Muscle layer of colon (tissue), 2 donors: ENCODE measurements around the gene CHMP4A.

Source experiments
- H3K27ac ChIP-seq: one replicate; pipeline ENCODE4 v1.7.0; 2013; ENCODE audit warnings: low read depth, mild to moderate bottlenecking, low read length, moderate library complexity
- H3K27me3 ChIP-seq, 2 donors: one replicate each; pipeline ENCODE4 v1.7.0; 2013; ENCODE audit warnings: low read length in 2 of 2, mild to moderate bottlenecking in 2 of 2; ENCODE audit not compliant: insufficient read depth in 2 of 2, control insufficient read depth in 1 of 2
- H3K36me3 ChIP-seq: one replicate; pipeline ENCODE4 v1.7.0; 2013; ENCODE audit warnings: mild to moderate bottlenecking, low read length; ENCODE audit not compliant: insufficient read depth
- H3K4me1 ChIP-seq: one replicate; pipeline ENCODE4 v1.7.0; 2013; ENCODE audit warnings: mild to moderate bottlenecking, low read length; ENCODE audit not compliant: insufficient read depth
- H3K4me3 ChIP-seq, 2 donors: one replicate each; pipeline ENCODE4 v1.7.0; 2013; ENCODE audit warnings: low read length in 2 of 2, low read depth in 1 of 2, mild to moderate bottlenecking in 1 of 2, moderate library complexity in 1 of 2
- H3K9ac ChIP-seq: one replicate; pipeline ENCODE4 v1.7.0; 2013; ENCODE audit warnings: low read length
- H3K9me3 ChIP-seq: one replicate; pipeline ENCODE4 v1.7.0; 2013; ENCODE audit warnings: mild to moderate bottlenecking, low read length
- donor health status: abdominal sarcoma.
- donor health status: Adenocarcinoma of cecum.

CHMP4A gene, protein sequence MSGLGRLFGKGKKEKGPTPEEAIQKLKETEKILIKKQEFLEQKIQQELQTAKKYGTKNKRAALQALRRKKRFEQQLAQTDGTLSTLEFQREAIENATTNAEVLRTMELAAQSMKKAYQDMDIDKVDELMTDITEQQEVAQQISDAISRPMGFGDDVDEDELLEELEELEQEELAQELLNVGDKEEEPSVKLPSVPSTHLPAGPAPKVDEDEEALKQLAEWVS

DNA sequence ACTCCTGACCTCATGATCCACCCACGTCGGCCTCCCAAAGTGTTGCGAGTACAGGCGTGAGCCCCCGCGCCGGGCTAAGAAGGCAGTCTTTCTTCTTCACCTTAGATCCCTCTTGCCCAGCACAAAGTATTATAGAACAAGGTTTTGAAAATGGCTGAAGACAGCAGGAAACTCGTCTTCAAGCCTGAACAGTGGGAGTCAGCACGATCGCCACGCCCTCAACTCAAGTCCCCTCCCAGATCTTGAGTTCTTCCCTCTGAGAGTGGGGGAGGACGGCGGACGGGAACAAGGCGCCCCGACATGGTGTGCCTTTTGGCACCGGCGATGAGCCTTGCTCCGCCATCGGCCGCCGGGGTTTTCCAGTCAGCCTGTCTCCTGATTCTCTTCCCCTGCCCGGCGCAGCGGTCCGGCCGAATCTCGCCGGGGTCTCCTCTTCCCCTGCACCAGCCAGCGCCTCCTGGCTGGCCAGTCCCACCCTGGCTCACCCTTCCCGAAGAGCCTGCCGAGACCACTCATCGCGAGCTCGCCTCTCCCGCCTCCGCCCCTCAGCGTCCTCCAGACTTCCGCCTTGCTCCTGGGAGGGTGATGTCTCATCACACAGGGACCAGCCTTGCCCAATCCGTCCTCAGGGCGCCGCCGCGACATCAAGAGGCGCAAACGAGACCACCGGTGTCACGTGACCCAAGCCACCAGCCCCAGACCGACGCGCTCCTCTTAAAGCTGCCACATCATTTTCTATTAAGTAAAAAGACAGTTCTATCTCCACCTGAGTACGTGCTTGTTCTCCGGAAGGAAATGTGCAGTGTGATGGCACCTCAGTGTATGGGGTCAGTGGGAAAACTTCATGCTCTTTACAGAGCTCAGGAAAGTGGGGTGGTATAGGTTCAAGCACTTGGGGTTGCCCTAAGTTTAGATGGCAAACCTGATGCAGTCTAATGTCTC is at the start of gene CHMP4A:
Gene CHMP4A (minus strand): TSS at position 565 of the 942 bp plus-strand sequence. CDS start 49 bp downstream, at position 516.
- Histone ChIP-seq H3K4me3 (peak within 1 kb of the TSS; percentile 50 to 74), H3K36me3 (peaks cover 25% of the 10 kb centered on the region), H3K27me3 (no peaks in the 10 kb centered on the region), H3K4me1 (peaks cover 17% of the 10 kb centered on the region), H3K27ac (peak within 1 kb of the TSS; percentile 98), H3K9me3 (no peaks in the 10 kb centered on the region), H3K9ac (peak within 1 kb of the TSS; percentile 81)

DNA sequence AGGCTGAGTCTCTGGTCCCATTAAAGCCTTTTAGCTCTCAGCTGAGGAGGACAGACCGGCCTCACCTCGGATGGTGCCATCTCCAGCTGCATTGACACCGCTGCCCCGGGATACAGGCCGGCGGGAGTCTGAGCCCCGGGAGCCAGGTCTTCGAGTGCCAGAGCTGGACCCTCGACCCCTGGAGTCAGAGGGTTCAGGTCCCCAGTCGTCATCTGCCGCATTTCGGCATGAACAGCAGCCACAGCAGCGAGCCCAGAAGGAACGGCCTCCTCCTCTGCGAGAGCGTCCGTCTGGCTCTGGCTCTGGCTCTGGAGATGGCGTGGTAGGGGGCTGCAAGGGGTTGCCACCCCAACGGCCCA is 48.7 kb upstream of the CHMP4A start:
- Histone ChIP-seq H3K27me3 (no peaks in the 10 kb centered on the region), H3K9ac (no peak overlapping the region), H3K4me1 (no peaks in the 10 kb centered on the region), H3K27ac (no peak overlapping the region), H3K9me3 (no peaks in the 10 kb centered on the region), H3K36me3 (no peaks in the 10 kb centered on the region), H3K4me3 (no peak overlapping the region)

DNA sequence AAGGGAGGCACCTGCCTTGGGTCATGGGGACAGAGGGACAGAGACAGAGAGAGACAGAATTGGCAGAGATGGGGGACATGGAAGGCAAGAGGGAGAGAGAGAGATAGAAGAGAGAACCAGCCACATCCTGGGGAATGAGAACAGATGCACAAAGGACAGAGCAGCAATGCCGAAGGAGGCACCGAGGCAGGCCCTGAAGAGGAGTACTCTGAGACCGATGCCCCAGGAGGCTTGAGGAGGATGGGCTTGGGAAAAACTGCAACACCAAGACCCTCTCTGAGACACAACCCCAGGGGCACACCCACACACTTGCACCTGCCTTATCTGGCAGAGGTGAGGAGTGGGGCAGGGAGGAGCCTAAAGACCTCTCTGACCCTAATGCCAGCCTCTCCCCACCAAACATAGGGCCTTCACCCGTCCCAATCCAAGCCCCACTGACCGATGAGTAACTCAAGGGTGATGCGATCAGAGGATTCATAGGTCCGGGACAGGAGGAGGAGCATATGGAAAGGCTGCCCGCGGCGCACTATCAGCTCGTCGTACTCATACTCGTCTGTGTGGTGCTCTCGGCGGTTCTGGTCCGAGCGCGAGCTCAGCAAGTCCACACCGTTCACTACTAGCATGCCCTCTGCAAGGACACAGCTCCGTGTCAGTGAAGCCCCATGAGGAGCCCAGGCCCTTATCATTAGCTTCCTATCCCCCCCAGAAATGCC is 48.1 kb upstream of the CHMP4A start:
- H3K4me1 ChIP-seq = no peaks in the 10 kb centered on the region
- H3K9me3 ChIP-seq = no peaks in the 10 kb centered on the region
- H3K4me3 ChIP-seq = no peak overlapping the region
- H3K27me3 ChIP-seq = no peaks in the 10 kb centered on the region
- no peaks in the 10 kb centered on the region for H3K36me3 ChIP-seq
- H3K9ac ChIP-seq = no peak overlapping the region
- H3K27ac ChIP-seq = no peak overlapping the region

DNA sequence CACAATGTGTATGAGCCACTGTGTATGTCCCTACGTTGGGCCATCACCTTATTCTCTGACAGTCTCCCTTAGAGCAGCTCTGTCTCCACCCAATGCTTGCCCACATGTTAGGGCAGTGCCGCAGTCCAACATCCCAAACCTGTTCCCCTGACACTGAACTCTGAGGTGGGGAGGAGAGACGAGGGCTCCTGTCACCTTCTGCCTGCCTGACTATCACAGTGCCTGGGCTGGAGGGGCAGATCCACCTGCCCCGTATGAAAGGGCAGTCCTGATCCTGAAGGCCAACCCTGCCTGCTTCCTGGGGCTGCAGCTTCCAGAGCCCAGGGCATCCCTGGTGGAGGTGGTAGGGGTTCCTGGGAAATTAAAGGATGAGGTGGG is 47.5 kb upstream of the CHMP4A start:
- no peaks in the 10 kb centered on the region for H3K27me3 ChIP-seq
- no peaks in the 10 kb centered on the region for H3K4me1 ChIP-seq
- H3K9ac ChIP-seq = no peak overlapping the region
- H3K4me3 ChIP-seq = no peak overlapping the region
- no peaks in the 10 kb centered on the region for H3K9me3 ChIP-seq
- H3K36me3 ChIP-seq = no peaks in the 10 kb centered on the region
- H3K27ac ChIP-seq = no peak overlapping the region

DNA sequence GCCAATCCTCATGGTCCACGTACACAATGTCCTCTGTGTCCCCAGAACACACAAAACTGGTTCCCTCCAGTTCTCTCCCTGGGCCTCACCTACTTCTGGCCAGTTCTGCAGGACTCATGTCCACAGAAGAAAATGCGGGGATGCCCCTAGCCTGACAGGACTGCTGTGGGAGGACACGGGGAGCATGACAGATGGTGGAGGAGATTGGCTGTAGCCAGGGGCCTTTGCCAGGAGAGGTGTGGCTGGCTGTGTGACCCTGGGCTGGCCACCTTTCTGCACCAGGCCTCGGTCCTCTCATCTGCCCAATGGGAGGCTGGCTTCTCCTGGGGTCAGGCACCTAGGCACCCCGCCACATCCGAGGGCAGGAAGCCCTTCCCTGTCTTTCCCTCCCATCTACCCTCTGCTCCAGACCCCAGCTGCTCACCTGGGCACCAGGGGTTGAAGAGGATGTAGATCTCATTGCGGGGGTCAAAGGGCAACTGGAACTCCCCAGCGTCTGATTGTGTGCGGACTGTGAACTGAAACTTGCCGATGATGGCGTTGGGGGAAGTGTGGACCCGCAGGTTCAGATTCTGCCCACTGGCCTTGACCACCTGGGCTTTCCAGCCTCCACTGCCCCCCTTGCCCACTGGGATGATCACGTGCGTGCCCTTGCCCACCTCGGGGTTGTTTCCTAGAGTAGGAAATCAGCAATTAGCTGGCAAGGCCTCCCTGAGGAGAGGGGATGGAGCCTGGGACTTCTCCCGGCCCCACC is 46.9 kb upstream of the CHMP4A start:
- H3K27me3 ChIP-seq = no peaks in the 10 kb centered on the region
- no peaks in the 10 kb centered on the region for H3K4me1 ChIP-seq
- H3K9ac ChIP-seq = no peak overlapping the region
- no peaks in the 10 kb centered on the region for H3K9me3 ChIP-seq
- no peaks in the 10 kb centered on the region for H3K36me3 ChIP-seq
- H3K4me3 ChIP-seq = no peak overlapping the region
- H3K27ac ChIP-seq = no peak overlapping the region

DNA sequence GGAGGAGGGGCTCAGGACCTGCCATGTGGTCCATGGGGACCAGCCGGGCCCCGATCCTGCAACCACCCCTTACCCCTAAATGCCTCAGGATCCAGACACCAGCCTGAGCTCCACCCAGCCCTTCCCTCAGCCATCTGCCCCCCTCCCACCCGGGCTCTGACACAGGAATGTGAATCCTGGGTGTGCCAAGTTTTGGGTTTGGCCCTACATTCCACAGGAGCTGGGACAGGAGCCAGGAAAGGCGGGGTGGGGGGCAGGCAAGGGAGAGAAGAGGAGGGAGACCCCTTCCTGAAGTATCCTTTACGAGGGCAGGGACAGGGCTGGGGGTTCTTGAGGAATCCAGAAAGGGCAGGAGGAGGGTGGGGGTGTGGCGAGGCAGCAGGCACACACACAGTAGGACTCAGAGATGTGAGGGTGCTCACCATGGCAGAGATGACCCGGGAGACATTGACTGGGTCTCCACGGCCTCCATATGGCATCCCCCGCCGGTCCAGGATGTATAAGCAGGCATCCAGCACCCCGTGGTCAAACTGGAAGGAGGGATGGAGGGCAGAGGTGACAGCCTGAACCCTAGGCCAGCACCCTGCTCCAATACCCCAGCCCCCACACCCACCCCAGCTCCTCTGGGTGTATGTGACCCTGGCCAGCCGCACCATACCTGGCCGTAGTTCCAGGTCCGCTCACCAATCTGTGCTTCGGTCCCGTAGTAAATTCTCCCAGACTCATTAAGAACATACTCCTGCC is 46.2 kb upstream of the CHMP4A start:
- Histone ChIP-seq H3K4me1 (no peaks in the 10 kb centered on the region), H3K27ac (no peak overlapping the region), H3K9ac (no peak overlapping the region), H3K27me3 (no peaks in the 10 kb centered on the region), H3K9me3 (no peaks in the 10 kb centered on the region), H3K4me3 (no peak overlapping the region), H3K36me3 (no peaks in the 10 kb centered on the region)

DNA sequence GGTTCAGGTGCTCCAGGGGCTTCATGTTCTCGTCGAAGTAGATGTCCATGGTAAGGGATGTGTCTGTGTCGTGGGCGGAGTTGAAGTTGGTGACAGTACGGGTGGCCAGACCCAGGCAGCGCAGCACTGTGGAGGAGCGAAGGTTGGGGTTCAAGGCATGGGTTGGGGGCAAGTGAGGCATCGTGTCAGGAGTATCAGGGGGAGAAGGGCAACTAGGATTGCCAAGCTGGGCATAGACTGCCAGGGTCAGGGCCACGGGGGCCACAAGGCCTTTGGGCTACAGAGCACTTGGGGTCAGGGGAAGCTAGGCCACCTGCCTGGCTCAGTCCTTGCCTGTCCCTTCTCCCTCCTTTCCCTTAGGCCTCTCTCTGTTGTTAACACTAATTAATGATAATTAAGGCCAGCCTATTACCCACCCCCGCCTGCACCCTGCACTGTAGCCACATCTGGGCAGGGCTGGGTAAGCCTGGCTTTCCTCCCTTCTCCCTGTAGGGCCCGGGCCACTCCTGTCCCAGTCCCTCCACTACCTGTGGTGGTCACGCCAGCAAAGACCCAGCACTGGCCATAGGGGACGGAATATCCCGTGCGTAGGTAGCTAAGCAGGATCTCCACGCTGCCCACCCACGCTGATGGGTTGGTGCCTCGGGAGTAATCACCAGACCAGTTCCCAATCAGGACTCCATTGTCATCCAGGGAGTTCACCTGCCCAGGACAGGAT is 45.4 kb upstream of the CHMP4A start:
- no peaks in the 10 kb centered on the region for H3K4me1 ChIP-seq
- no peaks in the 10 kb centered on the region for H3K27me3 ChIP-seq
- no peaks in the 10 kb centered on the region for H3K36me3 ChIP-seq
- no peak overlapping the region for H3K4me3 ChIP-seq
- H3K9me3 ChIP-seq = no peaks in the 10 kb centered on the region
- H3K27ac ChIP-seq = no peak overlapping the region
- H3K9ac ChIP-seq = no peak overlapping the region

DNA sequence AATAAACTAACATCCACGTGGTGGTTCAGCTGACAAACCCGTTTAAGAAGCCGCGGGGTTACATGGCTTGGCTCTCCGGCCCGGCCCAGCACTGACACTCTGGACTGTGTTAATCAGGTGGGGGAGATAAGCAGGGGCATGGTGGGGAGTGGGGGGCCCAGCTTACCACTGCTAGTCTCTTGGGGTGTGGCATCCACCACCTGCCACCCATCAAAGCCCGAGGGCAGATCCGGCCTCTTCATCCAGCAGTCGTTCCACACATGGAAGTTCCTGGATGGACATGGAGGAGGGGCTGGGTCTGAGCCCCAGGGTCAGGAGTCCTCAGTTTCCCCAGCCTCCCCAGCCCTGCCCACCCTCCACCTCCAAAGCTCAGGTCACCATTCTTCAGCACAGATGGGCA is 44.8 kb upstream of the CHMP4A start:
- Histone ChIP-seq H3K36me3 (no peaks in the 10 kb centered on the region), H3K4me3 (no peak overlapping the region), H3K9me3 (no peaks in the 10 kb centered on the region), H3K9ac (no peak overlapping the region), H3K27me3 (no peaks in the 10 kb centered on the region), H3K27ac (no peak overlapping the region), H3K4me1 (no peaks in the 10 kb centered on the region)

DNA sequence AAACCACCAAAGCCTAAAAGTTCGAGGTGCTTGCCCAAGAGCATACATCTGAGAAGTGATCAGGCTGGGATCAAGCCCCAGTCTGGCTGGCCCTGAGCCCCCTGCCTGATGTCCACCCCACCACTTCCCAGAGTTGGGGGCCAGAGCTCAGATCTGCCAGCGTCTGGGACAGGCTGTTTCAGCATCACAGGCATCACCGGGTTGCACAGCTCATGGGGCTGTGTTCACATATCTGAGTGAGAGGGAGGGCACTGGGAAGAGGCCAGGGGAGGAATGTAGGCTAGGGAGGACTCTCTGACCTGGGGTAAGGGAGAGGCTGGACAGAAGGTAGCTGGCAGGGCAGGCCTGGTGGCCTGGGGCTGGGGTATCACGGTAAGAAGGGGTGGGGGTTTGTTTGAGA is 43.7 kb upstream of the CHMP4A start:
- Histone ChIP-seq H3K4me1 (no peaks in the 10 kb centered on the region), H3K27ac (no peak overlapping the region), H3K4me3 (no peak overlapping the region), H3K27me3 (no peaks in the 10 kb centered on the region), H3K9me3 (no peaks in the 10 kb centered on the region), H3K9ac (no peak overlapping the region), H3K36me3 (no peaks in the 10 kb centered on the region)

DNA sequence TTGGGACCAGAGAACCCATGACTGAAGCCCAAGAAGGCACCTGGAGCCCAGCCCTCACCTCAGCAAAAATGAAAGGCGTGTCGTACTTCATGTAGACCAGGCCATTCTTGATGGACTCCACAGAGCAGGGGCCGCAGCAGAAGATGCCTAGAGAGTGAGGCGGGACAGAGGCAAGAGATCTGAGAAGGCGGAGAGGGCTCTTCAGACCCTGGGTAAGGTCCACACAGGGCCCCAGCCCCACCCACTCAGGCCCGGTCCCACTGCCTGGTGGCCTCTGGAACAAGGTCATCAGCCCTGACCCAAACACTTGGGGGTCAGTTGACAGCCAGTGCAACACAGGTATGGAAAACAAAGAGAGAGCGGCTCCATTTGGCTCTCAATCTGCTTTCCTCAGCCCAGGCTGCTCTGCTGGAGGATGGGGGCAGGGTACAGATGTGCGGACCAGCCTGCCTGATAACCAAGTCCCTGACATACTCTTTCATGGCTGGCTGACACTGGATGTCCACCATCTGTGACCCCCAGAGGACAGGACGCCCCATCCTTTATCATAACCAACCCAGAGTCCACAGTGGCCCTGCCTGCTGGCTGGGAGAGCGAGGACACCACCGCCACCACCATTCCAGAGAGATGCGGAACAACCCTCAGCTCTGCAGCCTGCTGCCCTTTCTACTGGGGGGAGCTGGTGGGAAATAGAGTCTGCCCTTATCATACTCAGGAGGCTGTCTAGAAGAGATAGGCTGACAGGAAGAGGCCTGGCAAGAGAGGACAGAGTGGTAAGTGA is 42.8 kb upstream of the CHMP4A start:
- Histone ChIP-seq H3K27ac (no peak overlapping the region), H3K4me3 (no peak overlapping the region), H3K9me3 (no peaks in the 10 kb centered on the region), H3K27me3 (no peaks in the 10 kb centered on the region), H3K9ac (no peak overlapping the region), H3K36me3 (no peaks in the 10 kb centered on the region), H3K4me1 (no peaks in the 10 kb centered on the region)
